Measurements from ENCODE around the gene LTC4S.

DNA sequence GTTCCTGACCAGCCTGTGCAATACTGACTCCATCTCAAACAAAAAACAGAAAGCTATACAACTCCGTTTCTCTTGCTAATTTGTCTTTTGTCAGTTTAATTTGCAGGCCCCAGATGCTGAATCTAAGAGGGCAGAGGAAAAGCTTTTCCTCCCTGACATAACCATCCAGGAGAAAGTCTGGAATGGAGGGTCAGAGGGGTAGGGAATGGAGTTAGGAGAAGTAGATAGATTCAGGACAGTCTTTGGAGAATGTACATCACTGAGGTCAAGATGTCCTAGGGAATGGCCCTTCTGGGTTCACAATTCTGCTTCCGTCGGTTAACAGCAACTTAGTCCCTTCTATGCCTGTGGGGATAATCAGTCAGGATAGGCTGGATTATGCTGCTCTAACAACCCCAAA is 20.3 kb downstream of the LTC4S start:
- TF ChIP-seq, protein P1, sequence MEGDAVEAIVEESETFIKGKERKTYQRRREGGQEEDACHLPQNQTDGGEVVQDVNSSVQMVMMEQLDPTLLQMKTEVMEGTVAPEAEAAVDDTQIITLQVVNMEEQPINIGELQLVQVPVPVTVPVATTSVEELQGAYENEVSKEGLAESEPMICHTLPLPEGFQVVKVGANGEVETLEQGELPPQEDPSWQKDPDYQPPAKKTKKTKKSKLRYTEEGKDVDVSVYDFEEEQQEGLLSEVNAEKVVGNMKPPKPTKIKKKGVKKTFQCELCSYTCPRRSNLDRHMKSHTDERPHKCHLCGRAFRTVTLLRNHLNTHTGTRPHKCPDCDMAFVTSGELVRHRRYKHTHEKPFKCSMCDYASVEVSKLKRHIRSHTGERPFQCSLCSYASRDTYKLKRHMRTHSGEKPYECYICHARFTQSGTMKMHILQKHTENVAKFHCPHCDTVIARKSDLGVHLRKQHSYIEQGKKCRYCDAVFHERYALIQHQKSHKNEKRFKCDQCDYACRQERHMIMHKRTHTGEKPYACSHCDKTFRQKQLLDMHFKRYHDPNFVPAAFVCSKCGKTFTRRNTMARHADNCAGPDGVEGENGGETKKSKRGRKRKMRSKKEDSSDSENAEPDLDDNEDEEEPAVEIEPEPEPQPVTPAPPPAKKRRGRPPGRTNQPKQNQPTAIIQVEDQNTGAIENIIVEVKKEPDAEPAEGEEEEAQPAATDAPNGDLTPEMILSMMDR (IDR thresholded peaks at IDR 0.05 in 4 of 5, conservative IDR thresholded peaks at IDR 0.05 in 1 of 5) = no peak
- no peak for TF ChIP-seq POLR2A (IDR thresholded peaks at IDR 0.05)
